GM12878 (cell line): ENCODE data around the gene CTSK.

Experiments used
- CEBPB ChIP-seq, 2 experiments: fragments of 150-350 bp in 1 of 2; IDR thresholded peaks; 2 replicates each; pipeline ENCODE4 v1.6.1; 2012 to 2014; ENCODE audit warnings: low read depth in 2 of 2, low read length in 2 of 2, borderline replicate concordance in 1 of 2, inconsistent platforms in 1 of 2
- CHD1 ChIP-seq: IDR thresholded peaks from 2 replicates; pipeline ENCODE4 v1.6.1; 2012; ENCODE audit warnings: low read depth, low read length, improper control_type of control experiment
- CTCF ChIP-seq, 3 experiments: IDR thresholded peaks in 2 of 3; conservative IDR thresholded peaks in 1 of 3; 2 replicates each; pipeline ENCODE4 v1.5.1; 2011; ENCODE audit warnings: low read depth in 3 of 3, low read length in 3 of 3, mild to moderate bottlenecking in 3 of 3, control low read depth in 2 of 3, moderate library complexity in 2 of 3, inconsistent platforms in 1 of 3, mixed read lengths in 1 of 3; ENCODE audit not compliant: control insufficient read depth in 2 of 3, insufficient read depth in 1 of 3; ENCODE audit errors: extremely low read depth in 1 of 3
- CUX1 ChIP-seq: IDR thresholded peaks from 2 replicates; pipeline ENCODE4 v1.6.1; 2012; ENCODE audit warnings: improper control_type of control experiment, low read depth, low read length; ENCODE audit not compliant: insufficient replicate concordance
- GABPA ChIP-seq: IDR thresholded peaks from 2 replicates; pipeline ENCODE4 v1.6.1; 2014; ENCODE audit warnings: antibody characterized with exemption, low read depth, mild to moderate bottlenecking, inconsistent platforms
- KDM1A ChIP-seq: fragments of 200-600 bp; sonication (generic); IDR thresholded peaks from 2 replicates; pipeline ENCODE4 v1.6.1; 2016; ENCODE audit warnings: borderline replicate concordance
- POLR2A ChIP-seq: IDR thresholded peaks from 2 replicates; pipeline ENCODE4 v1.6.1; 2011; ENCODE audit warnings: low read depth, mild to moderate bottlenecking, low read length
- SKIL ChIP-seq: fragments of 450-650 bp; IDR thresholded peaks from 2 replicates; pipeline ENCODE4 v1.6.1; 2017; ENCODE audit warnings: mild to moderate bottlenecking, low read depth, inconsistent platforms; ENCODE audit not compliant: poor library complexity, severe bottlenecking

GRCh38 chr1:150775276-150775675 lies 32.8 kb downstream of the CTSK start:
- TF ChIP-seq POLR2A (no peak), CTCF (IDR thresholded peaks at IDR 0.05 in 2 of 3, conservative IDR thresholded peaks at IDR 0.05 in 1 of 3; ENCODE audit: control insufficient read depth in 2 of 3, extremely low read depth in 1 of 3, insufficient read depth in 1 of 3, low read depth in 3 of 3, low read length in 3 of 3) (no peak), SKIL (no peak), GABPA (no peak), CHD1 (no peak), KDM1A (no peak), CUX1 (no peak), CEBPB (IDR thresholded peaks at IDR 0.05; ENCODE audit: borderline replicate concordance in 1 of 2, low read depth in 2 of 2, low read length in 2 of 2) (no peak)
